ENCODE data around the gene NEDD4L.

NEDD4L gene

DNA sequence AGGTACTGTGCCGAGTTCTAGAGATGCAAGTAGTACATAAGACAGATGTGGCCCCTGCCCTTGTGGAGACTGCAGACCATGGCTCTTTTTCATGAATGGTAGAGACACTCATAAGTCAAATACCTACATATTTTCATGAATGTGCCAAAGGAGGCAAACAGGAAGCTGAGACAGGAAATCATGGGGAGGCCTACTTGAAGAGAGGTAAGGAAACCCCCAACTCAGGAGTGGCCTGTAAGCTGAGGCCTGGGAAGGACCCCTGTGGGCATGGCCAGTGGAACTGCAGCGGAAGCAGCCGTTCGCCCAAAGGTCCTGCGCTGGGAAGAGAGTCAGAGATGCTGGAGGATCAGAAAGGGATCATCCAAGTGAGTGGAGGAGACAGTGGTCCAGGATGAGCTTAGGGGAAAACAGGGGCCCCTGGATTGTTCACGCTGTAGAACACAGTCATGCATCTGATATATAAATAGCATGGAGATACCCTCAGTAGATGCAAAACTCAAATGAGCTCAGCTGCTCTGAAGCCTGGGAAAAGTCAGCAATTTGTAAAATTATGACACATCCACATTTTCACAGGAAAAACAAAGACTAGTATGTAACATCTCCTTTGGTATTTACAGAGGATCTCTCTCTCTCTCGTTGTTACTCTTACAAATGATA lies 228.9 kb downstream of the NEDD4L start:
- Histone ChIP-seq H3K79me2 (ENCODE audit: insufficient read depth, low read length) (no peaks in the 10 kb centered on the region), H3K4me2 (ENCODE audit: low read depth, low read length, poor library complexity, severe bottlenecking) (no peak overlapping the region)
- TF ChIP-seq, protein P1, sequence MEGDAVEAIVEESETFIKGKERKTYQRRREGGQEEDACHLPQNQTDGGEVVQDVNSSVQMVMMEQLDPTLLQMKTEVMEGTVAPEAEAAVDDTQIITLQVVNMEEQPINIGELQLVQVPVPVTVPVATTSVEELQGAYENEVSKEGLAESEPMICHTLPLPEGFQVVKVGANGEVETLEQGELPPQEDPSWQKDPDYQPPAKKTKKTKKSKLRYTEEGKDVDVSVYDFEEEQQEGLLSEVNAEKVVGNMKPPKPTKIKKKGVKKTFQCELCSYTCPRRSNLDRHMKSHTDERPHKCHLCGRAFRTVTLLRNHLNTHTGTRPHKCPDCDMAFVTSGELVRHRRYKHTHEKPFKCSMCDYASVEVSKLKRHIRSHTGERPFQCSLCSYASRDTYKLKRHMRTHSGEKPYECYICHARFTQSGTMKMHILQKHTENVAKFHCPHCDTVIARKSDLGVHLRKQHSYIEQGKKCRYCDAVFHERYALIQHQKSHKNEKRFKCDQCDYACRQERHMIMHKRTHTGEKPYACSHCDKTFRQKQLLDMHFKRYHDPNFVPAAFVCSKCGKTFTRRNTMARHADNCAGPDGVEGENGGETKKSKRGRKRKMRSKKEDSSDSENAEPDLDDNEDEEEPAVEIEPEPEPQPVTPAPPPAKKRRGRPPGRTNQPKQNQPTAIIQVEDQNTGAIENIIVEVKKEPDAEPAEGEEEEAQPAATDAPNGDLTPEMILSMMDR (IDR thresholded peaks at IDR 0.05; ENCODE audit: insufficient read depth, low read length, poor library complexity, severe bottlenecking): no peak
- no peak for TF ChIP-seq EZH2phosphoT487 (conservative IDR thresholded peaks at IDR 0.05; ENCODE audit: low read length)

DNA sequence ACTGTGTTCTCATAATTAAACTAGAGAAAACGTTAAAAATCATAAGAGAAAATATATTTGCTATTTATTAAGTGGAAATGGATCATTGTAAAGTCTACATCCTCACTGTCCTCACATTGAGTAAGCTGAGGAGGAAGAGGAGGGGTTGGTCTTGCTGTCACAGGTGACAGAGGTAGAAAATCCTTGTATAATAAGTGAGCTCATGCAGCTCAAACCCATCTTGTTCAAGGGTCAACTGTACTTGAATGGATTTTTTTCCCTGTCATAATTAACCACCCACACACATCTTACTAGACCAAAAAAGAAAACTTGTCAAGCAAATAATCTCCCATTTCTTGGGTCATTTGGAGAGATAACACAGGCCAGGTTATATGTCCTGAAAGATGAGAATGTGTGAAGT lies 231.2 kb downstream of the NEDD4L start:
- Histone ChIP-seq H3K9ac (ENCODE audit: low read length) (no peak overlapping the region), H3K4me3 (ENCODE audit: insufficient read depth, low read length, poor library complexity, severe bottlenecking) (no peak overlapping the region), H4K20me1 (ENCODE audit: low read depth, low read length) (no peaks in the 10 kb centered on the region), H3K27me3 (ENCODE audit: low read length) (no peaks in the 10 kb centered on the region), H3K9me2 (replicated peaks; ENCODE audit: insufficient read depth, low read length) (no peaks in the 10 kb centered on the region), H3K79me2 (ENCODE audit: insufficient read depth, low read length) (no peaks in the 10 kb centered on the region), H3K36me3 (ENCODE audit: low read length) (no peaks in the 10 kb centered on the region), H3K4me2 (ENCODE audit: low read depth, low read length, poor library complexity, severe bottlenecking) (no peak overlapping the region), H2AFZ (ENCODE audit: low read depth, low read length, severe bottlenecking) (no peak overlapping the region), H3K9me3 (ENCODE audit: insufficient read depth, low read length) (no peaks in the 10 kb centered on the region), H3F3A (ENCODE audit: insufficient read depth) (no peaks in the 10 kb centered on the region), H3K27ac (ENCODE audit: low read depth, low read length) (no peak overlapping the region)
- no peak for TF ChIP-seq EZH2phosphoT487 (conservative IDR thresholded peaks at IDR 0.05; ENCODE audit: low read length)
- TF ChIP-seq, protein P1 (IDR thresholded peaks at IDR 0.05; ENCODE audit: insufficient read depth, low read length, poor library complexity, severe bottlenecking): no peak

More for the DNA sequence above, 228.9 kb downstream of the NEDD4L start:
- Histone ChIP-seq H3K27me3 (ENCODE audit: low read length) (no peaks in the 10 kb centered on the region), H4K20me1 (ENCODE audit: low read depth, low read length) (no peaks in the 10 kb centered on the region), H3F3A (ENCODE audit: insufficient read depth) (no peaks in the 10 kb centered on the region), H3K9me2 (replicated peaks; ENCODE audit: insufficient read depth, low read length) (no peaks in the 10 kb centered on the region), H3K27ac (ENCODE audit: low read depth, low read length) (no peak overlapping the region), H2AFZ (ENCODE audit: low read depth, low read length, severe bottlenecking) (no peak overlapping the region), H3K36me3 (ENCODE audit: low read length) (no peaks in the 10 kb centered on the region), H3K4me3 (ENCODE audit: insufficient read depth, low read length, poor library complexity, severe bottlenecking) (no peak overlapping the region), H3K9ac (ENCODE audit: low read length) (no peak overlapping the region), H3K9me3 (ENCODE audit: insufficient read depth, low read length) (no peaks in the 10 kb centered on the region)

DNA sequence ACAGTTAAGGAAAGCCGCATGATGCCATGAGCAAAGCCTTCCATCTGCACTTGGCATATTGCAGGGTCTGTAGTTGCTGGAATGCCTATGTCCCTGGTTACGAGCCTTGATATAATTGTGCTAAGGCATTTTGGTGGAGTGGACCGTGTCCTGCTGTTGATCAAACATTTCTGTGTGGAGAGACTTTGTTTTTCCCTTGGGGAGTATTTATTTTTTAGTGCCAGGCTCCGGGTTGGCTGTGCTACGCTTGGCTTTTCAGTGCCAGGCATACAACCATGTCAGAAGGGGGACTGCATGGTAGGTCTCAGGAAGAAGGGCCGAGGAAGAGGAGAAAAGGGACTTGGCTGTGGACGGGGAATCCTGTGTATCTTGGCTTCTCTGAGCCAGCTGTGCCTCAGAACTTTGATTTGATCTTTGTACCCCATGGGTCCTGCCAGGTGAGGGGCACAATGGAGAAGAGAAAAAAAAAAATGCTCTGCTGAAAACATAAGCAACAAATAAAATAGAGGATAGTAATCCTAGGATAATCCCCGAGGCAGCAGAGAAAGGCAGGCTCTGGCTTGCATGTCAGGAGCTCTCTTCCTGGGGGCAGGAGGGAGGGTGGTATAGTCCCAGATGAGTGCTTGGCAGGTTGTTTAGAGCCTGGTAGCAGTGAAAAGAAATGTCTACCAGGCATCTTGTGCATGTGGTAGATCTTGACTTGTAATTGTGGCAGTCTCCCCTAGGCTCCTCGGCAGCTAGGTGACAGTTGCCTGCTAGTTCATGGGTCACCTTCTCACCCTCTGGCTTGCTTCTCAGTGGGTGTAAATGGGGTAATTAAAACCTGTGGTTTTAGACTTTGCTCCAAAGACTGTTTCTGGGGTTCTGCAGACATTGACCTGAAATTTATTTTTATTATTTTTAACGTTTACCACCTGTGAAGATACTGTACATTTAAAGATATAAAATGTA lies 233.0 kb downstream of the NEDD4L start:
- H3K9me3 ChIP-seq (ENCODE audit: insufficient read depth, low read length): no peaks in the 10 kb centered on the region
- H3K9ac ChIP-seq (ENCODE audit: low read length): no peak overlapping the region
- H3K36me3 ChIP-seq (ENCODE audit: low read length): no peaks in the 10 kb centered on the region
- TF ChIP-seq, protein P1 (IDR thresholded peaks at IDR 0.05; ENCODE audit: insufficient read depth, low read length, poor library complexity, severe bottlenecking): no peak
- no peak for TF ChIP-seq EZH2phosphoT487 (conservative IDR thresholded peaks at IDR 0.05; ENCODE audit: low read length)
- H3K4me3 ChIP-seq (ENCODE audit: insufficient read depth, low read length, poor library complexity, severe bottlenecking): no peak overlapping the region
- H3K79me2 ChIP-seq (ENCODE audit: insufficient read depth, low read length): no peaks in the 10 kb centered on the region
- H3K9me2 ChIP-seq (replicated peaks; ENCODE audit: insufficient read depth, low read length): no peaks in the 10 kb centered on the region
- H4K20me1 ChIP-seq (ENCODE audit: low read depth, low read length): no peaks in the 10 kb centered on the region
- no peaks in the 10 kb centered on the region for H3F3A ChIP-seq (ENCODE audit: insufficient read depth)
- no peaks in the 10 kb centered on the region for H3K27me3 ChIP-seq (ENCODE audit: low read length)
- no peak overlapping the region for H3K4me2 ChIP-seq (ENCODE audit: low read depth, low read length, poor library complexity, severe bottlenecking)
- H2AFZ ChIP-seq (ENCODE audit: low read depth, low read length, severe bottlenecking): no peak overlapping the region
- H3K27ac ChIP-seq (ENCODE audit: low read depth, low read length): no peak overlapping the region
